Neuronal stem cell (in vitro differentiated cells): Measurements from ENCODE around the gene CIDEB.

Experiments
- DNase-seq: peaks from one replicate; pipeline ENCODE4 v3.0.0-alpha.2; 2013; ENCODE audit warnings: low spot score
- H2AFZ ChIP-seq: one replicate; pipeline ENCODE4 v1.6.1; 2013; ENCODE audit warnings: mild to moderate bottlenecking, low read length, inconsistent platforms
- H2AK5ac ChIP-seq: 2 replicates; pipeline ENCODE4 v1.6.1; 2013; ENCODE audit warnings: low read depth, mild to moderate bottlenecking, inconsistent platforms, low read length, moderate library complexity, mixed read lengths
- H2BK120ac ChIP-seq: 2 replicates; pipeline ENCODE4 v1.6.1; 2013; ENCODE audit warnings: low read depth, mild to moderate bottlenecking, inconsistent platforms, low read length, moderate library complexity, mixed read lengths
- H2BK12ac ChIP-seq: one replicate; pipeline ENCODE4 v1.6.1; 2013; ENCODE audit warnings: low read length, inconsistent platforms
- H2BK15ac ChIP-seq: 2 replicates; pipeline ENCODE4 v1.6.1; 2013; ENCODE audit warnings: mild to moderate bottlenecking, low read length, inconsistent platforms, mixed read lengths
- H2BK5ac ChIP-seq: one replicate; pipeline ENCODE4 v1.6.1; 2013; ENCODE audit warnings: inconsistent platforms, mild to moderate bottlenecking, low read length, moderate library complexity
- H3K14ac ChIP-seq: one replicate; pipeline ENCODE4 v1.6.1; 2013; ENCODE audit warnings: low read length, inconsistent platforms
- H3K18ac ChIP-seq: 2 replicates; pipeline ENCODE4 v1.6.1; 2013; ENCODE audit warnings: low read length, inconsistent platforms
- H3K23ac ChIP-seq: 2 replicates; pipeline ENCODE4 v1.6.1; 2013; ENCODE audit warnings: low read depth, mild to moderate bottlenecking, mixed read lengths, low read length, inconsistent platforms; ENCODE audit not compliant: poor library complexity
- H3K27ac ChIP-seq: replicated peaks from 3 replicates; pipeline ENCODE4 v1.5.1; 2013; ENCODE audit warnings: low read length, inconsistent platforms
- H3K27me3 ChIP-seq, 3 experiments: 2 replicates each; pipeline ENCODE4 v1.6.1; 2013; ENCODE audit warnings: low read length in 3 of 3, mild to moderate bottlenecking in 2 of 3, inconsistent platforms in 1 of 3, low read depth in 1 of 3, mixed read lengths in 1 of 3, moderate library complexity in 1 of 3; ENCODE audit not compliant: control insufficient read depth in 3 of 3, insufficient read depth in 3 of 3
- H3K36me3 ChIP-seq, 2 donors: replicated peaks in 1 of 2; 2 replicates each; pipeline ENCODE4 v1.6.1; 2013; ENCODE audit warnings: low read length in 2 of 2; ENCODE audit not compliant: control insufficient read depth in 2 of 2, insufficient read depth in 2 of 2
- H3K4ac ChIP-seq: 2 replicates; pipeline ENCODE4 v1.6.1; 2013; ENCODE audit warnings: inconsistent platforms, mild to moderate bottlenecking, low read length, moderate library complexity
- H3K4me1 ChIP-seq, 2 donors: 1 replicate in 1 of 2; 2 replicates in 1 of 2; pipeline ENCODE4 v1.6.1; 2013; ENCODE audit warnings: low read length in 2 of 2, low read depth in 1 of 2; ENCODE audit not compliant: control insufficient read depth in 2 of 2, insufficient read depth in 1 of 2
- H3K4me2 ChIP-seq: one replicate; pipeline ENCODE4 v1.6.1; 2013; ENCODE audit warnings: mild to moderate bottlenecking, low read length, inconsistent platforms; ENCODE audit not compliant: insufficient read depth, poor library complexity, severe bottlenecking
- H3K4me3 ChIP-seq, 2 donors: 2 replicates each; pipeline ENCODE4 v1.5.1; 2013; ENCODE audit warnings: low read length in 2 of 2, mild to moderate bottlenecking in 2 of 2, inconsistent platforms in 1 of 2, moderate library complexity in 1 of 2
- H3K79me1 ChIP-seq: one replicate; pipeline ENCODE4 v1.6.1; 2013; ENCODE audit warnings: low read depth, mild to moderate bottlenecking, inconsistent platforms, low read length, moderate library complexity
- H3K9ac ChIP-seq: one replicate; pipeline ENCODE4 v1.6.1; 2013; ENCODE audit warnings: mild to moderate bottlenecking, low read depth, low read length, inconsistent platforms; ENCODE audit not compliant: poor library complexity
- H3K9me3 ChIP-seq, 2 donors: replicated peaks in 1 of 2; 2 replicates each; pipeline versions ENCODE3 to v1.6.1; 2013; ENCODE audit warnings: low read length in 2 of 2, mild to moderate bottlenecking in 2 of 2, inconsistent platforms in 1 of 2, low read depth in 1 of 2, mixed read lengths in 1 of 2, moderate library complexity in 1 of 2; ENCODE audit not compliant: control insufficient read depth in 2 of 2, insufficient read depth in 1 of 2
- H4K8ac ChIP-seq: one replicate; pipeline ENCODE4 v1.6.1; 2013; ENCODE audit warnings: low read depth, mild to moderate bottlenecking, inconsistent platforms, low read length, moderate library complexity
- H4K91ac ChIP-seq: one replicate; pipeline ENCODE4 v1.6.1; 2013; ENCODE audit warnings: low read length, low read depth, mild to moderate bottlenecking, inconsistent platforms; ENCODE audit not compliant: poor library complexity
- WGBS, 2 donors: extraction: QIAGEN DNeasy Blood & Tissue Kit; methylation state at CpG; one replicate each; pipeline ENCODE4 v1.1.7; 2013; ENCODE audit warnings: missing lambda C conversion rate in 2 of 2, mixed read lengths in 1 of 2; ENCODE audit not compliant: insufficient read length in 2 of 2, insufficient replicate concordance in 1 of 2; ENCODE audit errors: extremely low coverage in 2 of 2; 5-methylcytosine and 5-hydroxymethylcytosine counted together

The CIDEB gene

GRCh38 chr14:24286996-24287395 lies 20.8 kb downstream of the CIDEB start:
- Histone ChIP-seq H4K91ac (no peak overlapping the region), H3K9ac (no peak overlapping the region), H3K36me3 (peaks cover 11 to 24% of the 10 kb centered on the region in 2 donors), H2BK120ac (no peak overlapping the region), H3K23ac (no peak overlapping the region), H4K8ac (no peak overlapping the region), H3K4me1 (peaks cover 0 to 3% of the 10 kb centered on the region in 2 donors), H2BK5ac (no peak overlapping the region), H3K27ac (no peak overlapping the region), H3K9me3 (no peaks in the 10 kb centered on the region), H3K4me2 (no peak overlapping the region), H2BK15ac (no peak overlapping the region), H2BK12ac (no peak overlapping the region), H3K18ac (no peak overlapping the region), H3K14ac (no peak overlapping the region), H3K79me1 (no peaks in the 10 kb centered on the region), H3K4me3 (no peak overlapping the region), H2AK5ac (no peak overlapping the region), H3K27me3 (no peaks in the 10 kb centered on the region), H3K4ac (no peak overlapping the region), H2AFZ (no peak overlapping the region)
- WGBS, 2 donors: no CpG with 5 or more reads among the region's 5 CpGs
- DNase-seq: no peak

- no peak overlapping the region for H3K18ac ChIP-seq
- H3K27ac ChIP-seq: no peak overlapping the region
- no peak for DNase-seq
- H3K4me3 ChIP-seq: no peak overlapping the region
- no peaks in the 10 kb centered on the region for H3K79me1 ChIP-seq
- no peak overlapping the region for H4K91ac ChIP-seq
- no peaks in the 10 kb centered on the region for H3K9me3 ChIP-seq
- no peak overlapping the region for H2BK15ac ChIP-seq
- H2BK5ac ChIP-seq: no peak overlapping the region
- H3K27me3 ChIP-seq: no peaks in the 10 kb centered on the region
- WGBS, 2 donors: no CpG with 5 or more reads among the region's 4 CpGs
- H3K23ac ChIP-seq: no peak overlapping the region
- no peak overlapping the region for H3K4ac ChIP-seq
- H3K9ac ChIP-seq: no peak overlapping the region
- H3K14ac ChIP-seq: no peak overlapping the region
- H4K8ac ChIP-seq: no peak overlapping the region
- peaks cover 4 to 8% of the 10 kb centered on the region in 2 donors for H3K36me3 ChIP-seq
- H2BK12ac ChIP-seq: no peak overlapping the region
- peaks cover 0 to 3% of the 10 kb centered on the region in 2 donors for H3K4me1 ChIP-seq
- no peak overlapping the region for H2BK120ac ChIP-seq
- H3K4me2 ChIP-seq: no peak overlapping the region
- no peak overlapping the region for H2AFZ ChIP-seq
- no peak overlapping the region for H2AK5ac ChIP-seq
These were observed 22.4 kb downstream of the CIDEB start for GRCh38 chr14:24285351-24285750.

- peaks cover 0 to 1% of the 10 kb centered on the region in 2 donors for H3K36me3 ChIP-seq
- H2AFZ ChIP-seq: no peak overlapping the region
- H3K23ac ChIP-seq: no peak overlapping the region
- no peak overlapping the region for H3K4me3 ChIP-seq
- no peak overlapping the region for H4K91ac ChIP-seq
- no peak overlapping the region for H2BK12ac ChIP-seq
- H3K79me1 ChIP-seq: no peaks in the 10 kb centered on the region
- H3K4me1 ChIP-seq: peaks cover 0 to 3% of the 10 kb centered on the region in 2 donors
- no peak overlapping the region for H2BK15ac ChIP-seq
- no peak overlapping the region for H4K8ac ChIP-seq
- no peak overlapping the region for H3K9ac ChIP-seq
- no peak overlapping the region for H3K14ac ChIP-seq
- H3K4ac ChIP-seq: no peak overlapping the region
- H3K9me3 ChIP-seq: no peaks in the 10 kb centered on the region
- no peak overlapping the region for H2BK120ac ChIP-seq
- no peak overlapping the region for H3K18ac ChIP-seq
- H3K27ac ChIP-seq: no peak overlapping the region
- no CpG with 5 or more reads among the region's 11 CpGs for WGBS, 2 donors
- H2BK5ac ChIP-seq: no peak overlapping the region
- DNase-seq: no peak
- H3K4me2 ChIP-seq: no peak overlapping the region
- H2AK5ac ChIP-seq: no peak overlapping the region
- no peaks in the 10 kb centered on the region for H3K27me3 ChIP-seq
These were observed 23.2 kb downstream of the CIDEB start for GRCh38 chr14:24284501-24285035.

- Histone ChIP-seq H3K9ac (peak overlapping the region; percentile 32), H3K18ac (no peak overlapping the region), H3K4me3 (no peak overlapping the region), H3K9me3 (no peaks in the 10 kb centered on the region), H3K14ac (no peak overlapping the region), H4K91ac (no peak overlapping the region), H2BK5ac (no peak overlapping the region), H2BK120ac (no peak overlapping the region), H2AK5ac (no peak overlapping the region), H3K27ac (no peak overlapping the region), H3K23ac (no peak overlapping the region), H2AFZ (no peak overlapping the region), H3K36me3 (no peaks in the 10 kb centered on the region), H3K4me2 (no peak overlapping the region), H3K27me3 (no peaks in the 10 kb centered on the region), H2BK12ac (peak overlapping the region; percentile 50), H4K8ac (no peak overlapping the region), H3K79me1 (no peaks in the 10 kb centered on the region), H3K4ac (no peak overlapping the region), H2BK15ac (no peak overlapping the region), H3K4me1 (peaks cover 0 to 3% of the 10 kb centered on the region in 2 donors)
- WGBS, 2 donors: no CpG with 5 or more reads among the region's 5 CpGs
- no peak for DNase-seq
These were observed 23.8 kb downstream of the CIDEB start for GRCh38 chr14:24283796-24284460.
